A673 (cell line): ENCODE measurements around the gene GPBP1. TPM values are rescaled to one million over a fixed set of nuclear protein-coding genes. Genes with fewer than 3 reads are reported as not detected.

Experiments
- BruUV-seq: library from RNA; stranded (reverse); fragments of 400-500 nt; replicated peaks from 2 replicates; lab custom pipeline; 2021; lab: Mats Ljungman, UMichigan
- CTCF ChIA-PET: fragments of 300-600 bp; sonication (Branson Sonifier 250); formaldehyde crosslinking; loops from one replicate; lab custom pipeline; 2022; ENCODE audit warnings: antibody characterized with exemption; lab: Charles Lee
- POLR2A ChIA-PET: fragments of 300-600 bp; sonication (Branson Sonifier 250); formaldehyde crosslinking; loops from one replicate; lab custom pipeline; 2022; ENCODE audit warnings: antibody characterized with exemption; ENCODE audit not compliant: low non-redundant PET; lab: Charles Lee
- DNase-seq: peaks from one replicate; pipeline ENCODE4 v3.0.0-alpha.2; 2015; ENCODE audit warnings: low spot score
- H3K27ac ChIP-seq: fragments of 200-600 bp; sonication (generic); 2 replicates; pipeline ENCODE4 v1.5.1; 2016; ENCODE audit warnings: mixed run types, low read depth, mild to moderate bottlenecking, mixed read lengths, antibody characterized with exemption, low read length; ENCODE audit not compliant: poor library complexity, severe bottlenecking
- H3K27me3 ChIP-seq: fragments of 200-600 bp; sonication (generic); replicated peaks from 2 replicates; pipeline ENCODE4 v1.6.1; 2017; ENCODE audit warnings: mixed run types, low read depth, mild to moderate bottlenecking, mixed read lengths, antibody characterized with exemption, low read length; ENCODE audit not compliant: insufficient read depth, poor library complexity
- H3K36me3 ChIP-seq: fragments of 200-600 bp; sonication (generic); 2 replicates; pipeline ENCODE4 v1.6.1; 2016; ENCODE audit warnings: mixed run types, mild to moderate bottlenecking, mixed read lengths, antibody characterized with exemption, low read length; ENCODE audit not compliant: insufficient read depth, poor library complexity, severe bottlenecking
- H3K4me1 ChIP-seq: fragments of 200-600 bp; sonication (generic); 2 replicates; pipeline ENCODE4 v1.6.1; 2017; ENCODE audit warnings: mixed run types, mild to moderate bottlenecking, mixed read lengths, antibody characterized with exemption, low read length; ENCODE audit not compliant: insufficient read depth, poor library complexity, severe bottlenecking
- H3K4me3 ChIP-seq: fragments of 200-600 bp; sonication (generic); 2 replicates; pipeline ENCODE4 v1.5.1; 2016; ENCODE audit warnings: low read depth, mixed run types, mild to moderate bottlenecking, mixed read lengths, low read length; ENCODE audit not compliant: poor library complexity, severe bottlenecking
- H3K9me3 ChIP-seq: fragments of 200-600 bp; sonication (generic); 2 replicates; pipeline ENCODE4 v1.6.1; 2016; ENCODE audit warnings: mixed run types, low read depth, mild to moderate bottlenecking, mixed read lengths, antibody characterized with exemption, low read length; ENCODE audit not compliant: poor library complexity, severe bottlenecking
- CTCF ChIP-seq: fragments of 300-800, 200-600 bp; sonication (generic); conservative IDR thresholded peaks from 2 replicates; pipeline ENCODE4 v1.5.1; 2017; ENCODE audit warnings: low read depth, mild to moderate bottlenecking, antibody characterized with exemption, low read length, moderate library complexity, mixed read lengths
- EZH2 ChIP-seq: fragments of 200-600 bp; sonication (generic); IDR thresholded peaks from 2 replicates; pipeline ENCODE4 v1.6.1; 2017; ENCODE audit warnings: borderline replicate concordance, low read depth, mild to moderate bottlenecking, mixed read lengths, antibody characterized with exemption, low read length; ENCODE audit not compliant: poor library complexity, severe bottlenecking
- intact Hi-C: fragments of 100-400 bp; cut with micrococcal nuclease; formaldehyde crosslinking; loops from one replicate; pipeline ENCODE4 v1.10.0; 2022; ENCODE audit not compliant: unreplicated experiment
- total RNA-seq: library from RNA; stranded (reverse); gene quantifications from 2 replicates; pipeline ENCODE4 v1.2.3, GENCODE V29; 2021

The GPBP1 gene
- total RNA-seq, 1 experiment from 2014 or later: 85.5 TPM

GRCh38 chr5:57157131-57157530 lies 16.7 kb upstream of the GPBP1 start:
- Histone ChIP-seq H3K36me3 (no peaks in the 10 kb centered on the region), H3K4me3 (no peak overlapping the region), H3K9me3 (no peaks in the 10 kb centered on the region), H3K27ac (no peak overlapping the region), H3K27me3 (no peaks in the 10 kb centered on the region), H3K4me1 (no peaks in the 10 kb centered on the region)
- no TSS peak for BruUV-seq
- POLR2A ChIA-PET: no interaction called here
- no peak for DNase-seq
- CTCF ChIA-PET: no interaction called here
- intact Hi-C loops: no loop called here
- TF ChIP-seq EZH2 (no peak), CTCF (no peak)

- H3K27me3 ChIP-seq: no peaks in the 10 kb centered on the region
- ChIA-PET POLR2A (no interaction called here), CTCF (no interaction called here)
- H3K4me3 ChIP-seq: no peak overlapping the region
- no peak overlapping the region for H3K27ac ChIP-seq
- H3K9me3 ChIP-seq: no peaks in the 10 kb centered on the region
- no peak for DNase-seq
- intact Hi-C loops: no loop called here
- H3K4me1 ChIP-seq: no peaks in the 10 kb centered on the region
- BruUV-seq: no TSS peak
- H3K36me3 ChIP-seq: no peaks in the 10 kb centered on the region
- TF ChIP-seq CTCF (no peak), EZH2 (no peak)
These were observed 16.2 kb upstream of the GPBP1 start for GRCh38 chr5:57157666-57158065.

GRCh38 chr5:57163553-57164006 lies 10.3 kb upstream of the GPBP1 start:
- Histone ChIP-seq H3K27ac (no peak overlapping the region), H3K9me3 (no peaks in the 10 kb centered on the region), H3K4me3 (no peak overlapping the region), H3K4me1 (no peaks in the 10 kb centered on the region), H3K36me3 (no peaks in the 10 kb centered on the region), H3K27me3 (no peaks in the 10 kb centered on the region)
- TF ChIP-seq CTCF: no peak
- no peak for TF ChIP-seq EZH2
- no peak for DNase-seq
- ChIA-PET CTCF (no interaction called here), POLR2A (no interaction called here)
- intact Hi-C loops: no loop called here
- BruUV-seq: no TSS peak
